Neural cell (in vitro differentiated cells): ENCODE measurements around the gene ESR2. TPM values are rescaled to one million over a fixed set of nuclear protein-coding genes. Genes with fewer than 3 reads are reported as not detected.

Experiments
- H2AFZ ChIP-seq: fragments of 200-600, 300-800 bp; sonication (generic), shearing (Covaris generic); 2 replicates; pipeline ENCODE4 v1.6.0; 2014; ENCODE audit warnings: low read depth, mild to moderate bottlenecking, antibody characterized with exemption, low read length, moderate library complexity
- H3F3A ChIP-seq: fragments of 200-600 bp; shearing (Covaris generic); 2 replicates; pipeline ENCODE4 v1.6.1; 2016; ENCODE audit warnings: mild to moderate bottlenecking, moderate library complexity, mixed read lengths, antibody characterized with exemption, low read length; ENCODE audit not compliant: insufficient read depth, poor library complexity, severe bottlenecking
- H3K27ac ChIP-seq: fragments of 200-600, 300-800 bp; sonication (generic), shearing (Covaris generic); 2 replicates; pipeline ENCODE4 v1.5.1; 2014; ENCODE audit warnings: mild to moderate bottlenecking, low read length, moderate library complexity
- H3K27me3 ChIP-seq: fragments of 300-800, 200-600 bp; sonication (generic), shearing (Covaris generic); 2 replicates; pipeline ENCODE4 v1.6.0; 2014; ENCODE audit warnings: mild to moderate bottlenecking, low read depth, low read length, moderate library complexity; ENCODE audit not compliant: insufficient read depth
- H3K36me3 ChIP-seq: fragments of 300-800, 200-600 bp; sonication (generic), shearing (Covaris generic); 2 replicates; pipeline ENCODE4 v1.5.1; 2014; ENCODE audit warnings: mild to moderate bottlenecking, antibody characterized with exemption, low read length, moderate library complexity; ENCODE audit not compliant: insufficient read depth
- H3K4me2 ChIP-seq: fragments of 300-800, 200-600 bp; sonication (generic), shearing (Covaris generic); 2 replicates; pipeline ENCODE4 v1.6.0; 2014; ENCODE audit warnings: mild to moderate bottlenecking, low read length
- H3K4me3 ChIP-seq: fragments of 300-800, 200-600 bp; sonication (generic), shearing (Covaris generic); 2 replicates; pipeline ENCODE4 v1.5.1; 2014; ENCODE audit warnings: mild to moderate bottlenecking, low read length, moderate library complexity
- H3K79me2 ChIP-seq: fragments of 200-600 bp; shearing (Covaris generic); replicated peaks from 2 replicates; pipeline ENCODE4 v1.6.0; 2014; ENCODE audit warnings: mild to moderate bottlenecking, low read length, moderate library complexity; ENCODE audit not compliant: insufficient read depth
- H3K9ac ChIP-seq: fragments of 300-800, 200-600 bp; sonication (generic), shearing (Covaris generic); 2 replicates; pipeline ENCODE4 v1.6.1; 2016; ENCODE audit warnings: mild to moderate bottlenecking, low read length, mixed read lengths
- H3K9me2 ChIP-seq: fragments of 200-600 bp; shearing (Covaris generic); 2 replicates; pipeline ENCODE4 v1.6.1; 2016; ENCODE audit warnings: mild to moderate bottlenecking, low read length, mixed read lengths; ENCODE audit not compliant: insufficient read depth
- H3K9me3 ChIP-seq: fragments of 200-600, 300-800 bp; sonication (generic), shearing (Covaris generic); 2 replicates; pipeline ENCODE4 v1.6.1; 2016; ENCODE audit warnings: mild to moderate bottlenecking, mixed run types, low read length, moderate library complexity, mixed read lengths
- H4K20me1 ChIP-seq: fragments of 200-600 bp; shearing (Covaris generic); 2 replicates; pipeline ENCODE4 v1.6.1; 2016; ENCODE audit warnings: mild to moderate bottlenecking, mixed run types; ENCODE audit not compliant: insufficient read depth
- EP300 ChIP-seq: fragments of 450-650 bp; conservative IDR thresholded peaks from 2 replicates; pipeline ENCODE4 v1.6.1; 2014; ENCODE audit warnings: antibody characterized with exemption, mild to moderate bottlenecking, moderate library complexity; ENCODE audit not compliant: poor library complexity, severe bottlenecking
- EZH2 ChIP-seq: fragments of 200-600, 300-800 bp; shearing (Covaris generic), sonication (generic); IDR thresholded peaks from 2 replicates; pipeline ENCODE4 v1.6.1; 2014; ENCODE audit warnings: antibody characterized with exemption, low read length, borderline replicate concordance, mild to moderate bottlenecking; ENCODE audit not compliant: insufficient read depth, poor library complexity, severe bottlenecking
- MXI1 ChIP-seq: fragments of 450-650 bp; conservative IDR thresholded peaks from 2 replicates; pipeline ENCODE4 v1.6.1; 2014; ENCODE audit warnings: antibody characterized with exemption, mild to moderate bottlenecking; ENCODE audit not compliant: poor library complexity, severe bottlenecking
- POLR2AphosphoS5 ChIP-seq: IDR thresholded peaks from 2 replicates; pipeline ENCODE4 v1.6.1; 2012
- RAD21 ChIP-seq: fragments of 450-650 bp; conservative IDR thresholded peaks from 2 replicates; pipeline ENCODE4 v1.6.1; 2014; ENCODE audit warnings: antibody characterized with exemption, mild to moderate bottlenecking, moderate library complexity
- SMC3 ChIP-seq: fragments of 450-650 bp; conservative IDR thresholded peaks from 2 replicates; pipeline ENCODE4 v1.6.1; 2014; ENCODE audit warnings: antibody characterized with exemption, mild to moderate bottlenecking, moderate library complexity; ENCODE audit not compliant: poor library complexity
- TAF1 ChIP-seq: IDR thresholded peaks from 2 replicates; pipeline ENCODE4 v1.6.1; 2012; ENCODE audit warnings: low read depth
- polyA plus RNA-seq: library from polyadenylated mRNA; depleted of rRNA; stranded (reverse); fragments of >200 nt; gene quantifications from 2 replicates; pipeline ENCODE4 v1.2.3, GENCODE V29; 2014
- TF ChIP-seq, protein P1 (sequence below): IDR thresholded peaks from 2 replicates; pipeline ENCODE4 v1.6.1; 2012; ENCODE audit warnings: borderline replicate concordance
- TF ChIP-seq, protein P2 (sequence below): fragments of 450-650 bp; IDR thresholded peaks from 2 replicates; pipeline ENCODE4 v1.5.1; 2014; ENCODE audit warnings: antibody characterized with exemption, mild to moderate bottlenecking, moderate library complexity; ENCODE audit not compliant: poor library complexity, severe bottlenecking

The ESR2 gene
- polyA plus RNA-seq, 1 donor from 2014 or later, result 0.35 TPM

DNA sequence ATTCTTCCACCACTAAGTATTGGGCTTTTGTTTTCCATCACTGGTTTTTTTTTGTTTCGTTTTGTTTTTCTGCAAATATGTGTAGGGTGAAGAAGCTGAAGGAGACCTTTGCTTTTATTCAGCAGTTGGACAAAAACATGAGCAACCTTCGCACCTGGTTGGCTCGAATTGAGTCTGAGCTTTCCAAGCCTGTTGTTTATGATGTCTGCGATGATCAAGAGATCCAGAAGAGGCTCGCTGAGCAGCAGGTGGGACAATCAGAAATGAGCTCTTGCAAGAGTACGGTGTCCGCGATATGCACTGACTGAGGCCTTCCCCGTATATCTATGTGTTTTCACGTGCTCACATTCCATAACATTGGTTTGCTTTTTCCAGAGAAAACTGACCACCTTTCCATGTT, 91.5 kb downstream of the ESR2 start:
- H4K20me1 ChIP-seq, result no peaks in the 10 kb centered on the region
- no peak for TF ChIP-seq SMC3
- H3K9me3 ChIP-seq, result no peaks in the 10 kb centered on the region
- peaks cover 3% of the 10 kb centered on the region for H3F3A ChIP-seq
- H3K4me2 ChIP-seq, result no peak overlapping the region
- no peak overlapping the region for H3K4me3 ChIP-seq
- no peaks in the 10 kb centered on the region for H3K36me3 ChIP-seq
- H3K27me3 ChIP-seq, result no peaks in the 10 kb centered on the region
- no peak overlapping the region for H3K27ac ChIP-seq
- no peak overlapping the region for H2AFZ ChIP-seq
- peaks cover 24% of the 10 kb centered on the region for H3K79me2 ChIP-seq
- H3K9me2 ChIP-seq, result no peaks in the 10 kb centered on the region
- no peak overlapping the region for H3K9ac ChIP-seq

- H3K4me2 ChIP-seq, result no peak overlapping the region
- H3K4me3 ChIP-seq, result no peak overlapping the region
- no peaks in the 10 kb centered on the region for H3K36me3 ChIP-seq
- no peaks in the 10 kb centered on the region for H3K9me3 ChIP-seq
- no peak overlapping the region for H3K9ac ChIP-seq
- H3F3A ChIP-seq, result peaks cover 9% of the 10 kb centered on the region
- H2AFZ ChIP-seq, result no peak overlapping the region
- no peaks in the 10 kb centered on the region for H3K27me3 ChIP-seq
- TF ChIP-seq RAD21, result no peak
- TF ChIP-seq MXI1, result no peak
- TF ChIP-seq, protein P1, sequence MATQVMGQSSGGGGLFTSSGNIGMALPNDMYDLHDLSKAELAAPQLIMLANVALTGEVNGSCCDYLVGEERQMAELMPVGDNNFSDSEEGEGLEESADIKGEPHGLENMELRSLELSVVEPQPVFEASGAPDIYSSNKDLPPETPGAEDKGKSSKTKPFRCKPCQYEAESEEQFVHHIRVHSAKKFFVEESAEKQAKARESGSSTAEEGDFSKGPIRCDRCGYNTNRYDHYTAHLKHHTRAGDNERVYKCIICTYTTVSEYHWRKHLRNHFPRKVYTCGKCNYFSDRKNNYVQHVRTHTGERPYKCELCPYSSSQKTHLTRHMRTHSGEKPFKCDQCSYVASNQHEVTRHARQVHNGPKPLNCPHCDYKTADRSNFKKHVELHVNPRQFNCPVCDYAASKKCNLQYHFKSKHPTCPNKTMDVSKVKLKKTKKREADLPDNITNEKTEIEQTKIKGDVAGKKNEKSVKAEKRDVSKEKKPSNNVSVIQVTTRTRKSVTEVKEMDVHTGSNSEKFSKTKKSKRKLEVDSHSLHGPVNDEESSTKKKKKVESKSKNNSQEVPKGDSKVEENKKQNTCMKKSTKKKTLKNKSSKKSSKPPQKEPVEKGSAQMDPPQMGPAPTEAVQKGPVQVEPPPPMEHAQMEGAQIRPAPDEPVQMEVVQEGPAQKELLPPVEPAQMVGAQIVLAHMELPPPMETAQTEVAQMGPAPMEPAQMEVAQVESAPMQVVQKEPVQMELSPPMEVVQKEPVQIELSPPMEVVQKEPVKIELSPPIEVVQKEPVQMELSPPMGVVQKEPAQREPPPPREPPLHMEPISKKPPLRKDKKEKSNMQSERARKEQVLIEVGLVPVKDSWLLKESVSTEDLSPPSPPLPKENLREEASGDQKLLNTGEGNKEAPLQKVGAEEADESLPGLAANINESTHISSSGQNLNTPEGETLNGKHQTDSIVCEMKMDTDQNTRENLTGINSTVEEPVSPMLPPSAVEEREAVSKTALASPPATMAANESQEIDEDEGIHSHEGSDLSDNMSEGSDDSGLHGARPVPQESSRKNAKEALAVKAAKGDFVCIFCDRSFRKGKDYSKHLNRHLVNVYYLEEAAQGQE, result no peak
- TF ChIP-seq SMC3, result no peak
- no peaks in the 10 kb centered on the region for H4K20me1 ChIP-seq
- H3K27ac ChIP-seq, result no peak overlapping the region
- H3K9me2 ChIP-seq, result no peaks in the 10 kb centered on the region
- H3K79me2 ChIP-seq, result peaks cover 26% of the 10 kb centered on the region
These were observed 92.1 kb downstream of the ESR2 start for GRCh38 chr14:64201921-64202545.

GRCh38 chr14:64201296-64201695, 92.9 kb downstream of the ESR2 start:
- Histone ChIP-seq H3K27me3 (no peaks in the 10 kb centered on the region), H3K9ac (no peak overlapping the region), H3K9me2 (no peaks in the 10 kb centered on the region), H3K9me3 (no peaks in the 10 kb centered on the region), H2AFZ (no peak overlapping the region), H3K79me2 (peaks cover 26% of the 10 kb centered on the region), H3F3A (peaks cover 13% of the 10 kb centered on the region), H3K36me3 (no peaks in the 10 kb centered on the region), H3K4me3 (no peak overlapping the region), H3K4me2 (no peak overlapping the region), H4K20me1 (no peaks in the 10 kb centered on the region), H3K27ac (no peak overlapping the region)
- no peak for TF ChIP-seq EP300
- TF ChIP-seq SMC3, result no peak
- no peak for TF ChIP-seq EZH2
- TF ChIP-seq, protein P1, result no peak
- TF ChIP-seq POLR2AphosphoS5, result no peak
- no peak for TF ChIP-seq TAF1
- TF ChIP-seq, protein P2, sequence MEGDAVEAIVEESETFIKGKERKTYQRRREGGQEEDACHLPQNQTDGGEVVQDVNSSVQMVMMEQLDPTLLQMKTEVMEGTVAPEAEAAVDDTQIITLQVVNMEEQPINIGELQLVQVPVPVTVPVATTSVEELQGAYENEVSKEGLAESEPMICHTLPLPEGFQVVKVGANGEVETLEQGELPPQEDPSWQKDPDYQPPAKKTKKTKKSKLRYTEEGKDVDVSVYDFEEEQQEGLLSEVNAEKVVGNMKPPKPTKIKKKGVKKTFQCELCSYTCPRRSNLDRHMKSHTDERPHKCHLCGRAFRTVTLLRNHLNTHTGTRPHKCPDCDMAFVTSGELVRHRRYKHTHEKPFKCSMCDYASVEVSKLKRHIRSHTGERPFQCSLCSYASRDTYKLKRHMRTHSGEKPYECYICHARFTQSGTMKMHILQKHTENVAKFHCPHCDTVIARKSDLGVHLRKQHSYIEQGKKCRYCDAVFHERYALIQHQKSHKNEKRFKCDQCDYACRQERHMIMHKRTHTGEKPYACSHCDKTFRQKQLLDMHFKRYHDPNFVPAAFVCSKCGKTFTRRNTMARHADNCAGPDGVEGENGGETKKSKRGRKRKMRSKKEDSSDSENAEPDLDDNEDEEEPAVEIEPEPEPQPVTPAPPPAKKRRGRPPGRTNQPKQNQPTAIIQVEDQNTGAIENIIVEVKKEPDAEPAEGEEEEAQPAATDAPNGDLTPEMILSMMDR, result no peak
